ENCODE measurements around the gene SELENOS. TPM values are rescaled to one million over a fixed set of nuclear protein-coding genes. Genes with fewer than 3 reads are reported as not detected.
A peak's percentile ranks its signal among the peaks of the same experiment; 100 is the strongest.
"Not testable (repeated sequence)": the region's sequence is repeated elsewhere in the genome, so short reads cannot be mapped to it uniquely, and the experiment has no call there.

Gene SELENOS
- total RNA-seq, 6 experiments from 2014 or later = 30.4 to 52.5 (median 39.6) TPM

DNA sequence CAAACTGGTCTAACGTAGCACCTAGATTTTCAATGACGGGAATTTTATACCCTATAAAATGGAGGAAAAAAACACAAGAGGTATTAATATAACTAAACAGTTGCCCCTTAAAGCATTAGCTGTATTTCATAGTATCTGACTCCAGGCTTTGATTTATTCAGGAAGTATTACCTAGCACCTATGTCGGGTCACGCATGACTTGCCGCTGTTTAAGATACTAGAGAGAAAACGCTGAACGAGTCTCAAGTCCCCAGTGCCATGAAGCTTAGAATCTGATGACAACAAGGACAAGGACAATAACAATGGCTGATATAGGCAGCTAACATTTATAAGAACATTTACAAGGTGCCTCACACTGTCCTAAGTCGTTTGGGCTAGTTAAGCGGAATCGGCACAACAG, 15.8 kb upstream of the SELENOS start:
- 77% methylated on average over 7 of the region's 10 CpGs for WGBS (ENCODE audit: insufficient coverage, low coverage, low lambda C conversion rate, missing lambda C conversion rate)
- Histone ChIP-seq H3K27me3 (no peaks in the 10 kb centered on the region), H3K27ac (no peak overlapping the region), H3K9me3 (no peaks in the 10 kb centered on the region), H3K4me3 (no peak overlapping the region), H3K4me1 (peaks cover 0 to 11% (median 2%) of the 10 kb centered on the region in 4 donors), H3K36me3 (peaks cover 0 to 8% (median 0%) of the 10 kb centered on the region in 4 donors)
- ATAC-seq = no peak
- no peak for DNase-seq
- intact Hi-C loops (cut with DNase I) = no loop called here
- TF ChIP-seq POLR2A (IDR thresholded peaks at IDR 0.05) = no peak
- TF ChIP-seq, protein P1, sequence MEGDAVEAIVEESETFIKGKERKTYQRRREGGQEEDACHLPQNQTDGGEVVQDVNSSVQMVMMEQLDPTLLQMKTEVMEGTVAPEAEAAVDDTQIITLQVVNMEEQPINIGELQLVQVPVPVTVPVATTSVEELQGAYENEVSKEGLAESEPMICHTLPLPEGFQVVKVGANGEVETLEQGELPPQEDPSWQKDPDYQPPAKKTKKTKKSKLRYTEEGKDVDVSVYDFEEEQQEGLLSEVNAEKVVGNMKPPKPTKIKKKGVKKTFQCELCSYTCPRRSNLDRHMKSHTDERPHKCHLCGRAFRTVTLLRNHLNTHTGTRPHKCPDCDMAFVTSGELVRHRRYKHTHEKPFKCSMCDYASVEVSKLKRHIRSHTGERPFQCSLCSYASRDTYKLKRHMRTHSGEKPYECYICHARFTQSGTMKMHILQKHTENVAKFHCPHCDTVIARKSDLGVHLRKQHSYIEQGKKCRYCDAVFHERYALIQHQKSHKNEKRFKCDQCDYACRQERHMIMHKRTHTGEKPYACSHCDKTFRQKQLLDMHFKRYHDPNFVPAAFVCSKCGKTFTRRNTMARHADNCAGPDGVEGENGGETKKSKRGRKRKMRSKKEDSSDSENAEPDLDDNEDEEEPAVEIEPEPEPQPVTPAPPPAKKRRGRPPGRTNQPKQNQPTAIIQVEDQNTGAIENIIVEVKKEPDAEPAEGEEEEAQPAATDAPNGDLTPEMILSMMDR (IDR thresholded peaks at IDR 0.05) = no peak

DNA sequence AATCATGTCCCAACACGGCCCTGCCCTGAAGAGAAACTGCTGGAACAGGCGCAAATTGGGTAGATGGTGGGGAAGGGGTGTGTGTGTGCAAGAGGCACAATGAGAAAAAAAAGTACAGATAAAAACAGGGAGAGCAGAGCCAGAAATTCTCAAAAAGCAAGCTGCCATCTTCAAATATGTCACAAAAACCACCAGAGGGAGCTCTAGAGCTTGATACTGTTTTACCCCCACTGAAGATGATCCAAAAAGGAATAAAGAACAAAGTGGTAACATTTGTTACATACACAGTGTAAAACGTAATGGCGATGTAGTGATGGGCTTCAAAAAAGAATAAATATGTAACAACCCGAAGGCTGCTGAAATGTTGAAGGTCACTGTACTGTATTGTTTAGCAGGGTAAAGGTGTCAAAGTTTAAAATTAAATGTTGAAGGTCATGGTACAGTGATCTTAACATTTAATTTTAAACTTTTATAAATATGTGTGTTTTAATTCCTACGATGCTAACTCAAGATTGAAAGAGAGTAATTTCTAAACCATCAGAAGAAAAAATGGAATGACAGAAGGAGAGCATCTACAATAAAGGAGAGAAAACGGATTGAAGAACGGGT, 11.7 kb upstream of the SELENOS start:
- Histone ChIP-seq H3K27me3 (no peaks in the 10 kb centered on the region), H3K4me3 (no peak overlapping the region), H3K9me3 (no peaks in the 10 kb centered on the region), H3K36me3 (peaks cover 0 to 33% (median 15%) of the 10 kb centered on the region in 4 donors), H3K4me1 (peaks cover 0 to 11% (median 2%) of the 10 kb centered on the region in 4 donors), H3K27ac (no peak overlapping the region)
- WGBS (ENCODE audit: insufficient coverage, low coverage, low lambda C conversion rate, missing lambda C conversion rate) = 48% methylated on average over 8 of the region's 8 CpGs
- intact Hi-C loops (cut with DNase I) = no loop called here
- peak; percentile 53 to 75 (median 66) for ATAC-seq
- DNase-seq = no peak
- TF ChIP-seq POLR2A (IDR thresholded peaks at IDR 0.05) = no peak
- TF ChIP-seq, protein P1 (IDR thresholded peaks at IDR 0.05) = peak; percentile 52 to 75 (median 68)

DNA sequence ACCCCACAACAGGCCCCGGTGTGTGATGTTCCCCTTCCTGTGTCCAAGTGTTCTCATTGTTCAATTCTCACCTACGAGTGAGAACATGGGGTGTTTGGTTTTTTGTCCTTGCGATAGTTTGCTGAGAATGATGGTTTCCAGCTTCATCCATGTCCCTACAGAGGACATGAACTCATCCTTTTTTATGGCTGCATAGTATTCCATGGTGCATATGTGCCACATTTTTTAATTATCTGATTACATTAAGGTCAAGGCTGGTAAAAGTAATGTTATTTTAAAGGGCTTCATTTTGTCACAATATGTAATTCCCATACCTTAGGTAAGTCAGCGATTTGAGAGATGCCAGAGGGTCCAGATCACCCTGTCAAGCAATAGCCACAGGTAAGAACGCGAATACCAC, 10.1 kb upstream of the SELENOS start:
- H3K4me3 ChIP-seq; H3K4me1 ChIP-seq; H3K27me3 ChIP-seq; ATAC-seq; H3K27ac ChIP-seq; DNase-seq; intact Hi-C loops (cut with DNase I); H3K9me3 ChIP-seq: not testable (repeated sequence)
- H3K36me3 ChIP-seq = peaks cover 0 to 47% (median 20%) of the 10 kb centered on the region in 4 donors
- 95% methylated on average over 6 of the region's 6 CpGs for WGBS (ENCODE audit: insufficient coverage, low coverage, low lambda C conversion rate, missing lambda C conversion rate)

DNA sequence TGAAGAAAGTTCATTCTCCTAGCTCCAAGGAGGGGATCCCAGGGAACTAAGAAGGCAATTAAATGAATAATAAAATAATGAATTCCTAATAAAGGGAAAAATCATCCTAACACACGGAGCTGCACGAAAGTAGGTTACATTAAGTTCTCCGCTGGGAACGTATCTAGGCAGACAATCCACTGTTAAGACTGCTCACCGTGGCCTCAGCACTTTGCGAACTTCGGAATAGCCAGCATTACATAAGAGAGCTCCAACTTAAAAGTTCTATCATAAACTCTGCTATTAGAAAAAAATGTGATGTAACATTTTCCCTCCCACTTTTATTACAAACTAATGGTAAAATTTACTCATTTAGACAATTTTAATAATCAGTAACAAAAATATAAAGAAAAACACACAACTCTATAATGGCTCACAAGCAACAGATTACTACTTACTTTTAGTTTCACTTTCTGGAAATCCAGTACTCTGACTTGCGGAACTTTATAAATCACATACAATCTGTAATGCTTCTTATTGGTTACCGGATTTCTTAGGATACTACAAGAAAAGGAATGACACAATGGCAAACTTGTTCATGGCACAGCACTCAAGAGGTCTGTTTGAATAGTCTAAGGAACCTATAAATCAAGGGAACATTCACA, 9.3 kb upstream of the SELENOS start:
- H3K27me3 ChIP-seq = no peaks in the 10 kb centered on the region
- no peak for TF ChIP-seq POLR2A (IDR thresholded peaks at IDR 0.05)
- TF ChIP-seq, protein P1 (IDR thresholded peaks at IDR 0.05) = no peak
- peak overlapping the region in 2 of 3 donors; percentile 38 to 41 for H3K4me3 ChIP-seq
- 33% methylated on average over 9 of the region's 9 CpGs for WGBS (ENCODE audit: insufficient coverage, low coverage, low lambda C conversion rate, missing lambda C conversion rate)
- H3K27ac ChIP-seq = peak overlapping the region in 2 of 3 donors; percentile 54 to 60
- intact Hi-C loops (cut with DNase I) = no loop called here
- peaks cover 0 to 47% (median 20%) of the 10 kb centered on the region in 4 donors for H3K36me3 ChIP-seq
- ATAC-seq = peak; percentile 67 to 82 (median 72)
- H3K4me1 ChIP-seq = no peaks in the 10 kb centered on the region
- no peaks in the 10 kb centered on the region for H3K9me3 ChIP-seq
- DNase-seq = no peak

DNA sequence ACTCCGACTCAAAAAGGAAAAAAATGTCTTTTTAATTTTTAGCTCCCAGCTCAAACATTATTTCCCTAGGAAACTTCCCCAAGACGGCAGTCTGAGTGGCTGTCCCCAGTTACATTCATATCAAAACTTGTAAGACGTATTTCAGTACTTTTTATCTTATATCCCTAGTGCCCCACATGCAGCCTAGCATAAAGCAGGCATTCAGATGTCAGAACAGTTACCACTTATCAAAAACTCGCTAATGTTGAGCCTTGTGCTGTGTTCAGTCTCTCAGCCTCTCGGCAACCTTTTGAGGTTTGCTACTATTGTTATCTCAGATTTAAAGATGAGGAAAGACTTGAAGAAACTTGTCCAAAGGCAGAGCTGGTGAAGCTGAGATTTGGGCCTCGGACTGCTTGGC, 6.6 kb upstream of the SELENOS start:
- Histone ChIP-seq H3K36me3 (peaks cover 0 to 52% (median 22%) of the 10 kb centered on the region in 4 donors), H3K27ac (no peak overlapping the region), H3K27me3 (no peaks in the 10 kb centered on the region), H3K9me3 (no peaks in the 10 kb centered on the region), H3K4me1 (peaks cover 0 to 20% (median 6%) of the 10 kb centered on the region in 4 donors), H3K4me3 (no peak overlapping the region)
- ATAC-seq (no peak), DNase-seq (no peak)
- 74% methylated on average over 6 of the region's 6 CpGs for WGBS (ENCODE audit: insufficient coverage, low coverage, low lambda C conversion rate, missing lambda C conversion rate)
- intact Hi-C loops (cut with DNase I) = no loop called here
- no peak for TF ChIP-seq POLR2A (IDR thresholded peaks at IDR 0.05)
